GM21367 (cell line): Measurements from ENCODE around the gene SERGEF.
"Not testable (repeated sequence)": the region's sequence is repeated elsewhere in the genome, so short reads cannot be mapped to it uniquely, and the experiment has no call there.

ENCODE experiments used
- ATAC-seq: cut with Tn5 transposase; IDR thresholded peaks from one replicate; pipeline ENCODE4 v1.9.1; 2021; ENCODE audit not compliant: unreplicated experiment

Gene SERGEF

DNA sequence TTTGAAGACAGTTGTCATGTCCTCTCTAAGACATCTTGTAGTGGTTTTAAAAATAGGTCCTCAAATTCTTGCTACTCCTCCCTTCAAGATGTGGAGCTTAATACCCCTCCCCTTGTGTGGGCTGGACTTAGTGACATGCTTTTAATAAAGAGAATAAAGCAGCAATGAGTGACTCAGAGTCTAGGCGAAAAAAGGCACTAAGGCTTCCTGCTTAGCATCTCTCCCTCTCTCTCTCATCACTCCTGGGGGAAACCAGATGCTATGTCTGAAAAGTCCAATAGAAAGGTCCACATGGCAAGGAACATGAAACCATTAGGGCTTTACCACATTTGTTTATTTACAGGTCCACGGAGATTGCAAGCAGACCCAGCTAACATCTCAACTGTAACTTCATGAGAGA is 11.7 kb downstream of the SERGEF start:
- no peak for ATAC-seq

DNA sequence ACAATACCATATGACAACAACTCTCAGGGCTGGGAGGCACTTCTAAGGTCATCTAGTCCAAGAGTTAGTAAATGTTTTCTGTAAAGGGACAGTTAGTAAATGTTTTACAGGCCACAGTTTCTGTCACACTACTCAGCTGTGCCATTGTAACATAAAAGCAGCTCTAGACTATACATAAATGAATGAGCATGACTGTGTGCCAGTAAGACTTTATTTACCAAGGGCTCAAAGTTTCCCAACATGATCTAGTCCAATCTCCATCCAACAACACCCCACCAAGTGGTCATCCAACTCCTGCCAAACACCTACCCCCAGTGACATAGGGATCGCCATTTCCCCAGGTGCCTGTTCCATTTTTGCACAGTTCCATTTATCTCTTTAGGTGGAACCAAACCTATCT is 12.1 kb downstream of the SERGEF start:
- ATAC-seq, result peak; percentile 56

DNA sequence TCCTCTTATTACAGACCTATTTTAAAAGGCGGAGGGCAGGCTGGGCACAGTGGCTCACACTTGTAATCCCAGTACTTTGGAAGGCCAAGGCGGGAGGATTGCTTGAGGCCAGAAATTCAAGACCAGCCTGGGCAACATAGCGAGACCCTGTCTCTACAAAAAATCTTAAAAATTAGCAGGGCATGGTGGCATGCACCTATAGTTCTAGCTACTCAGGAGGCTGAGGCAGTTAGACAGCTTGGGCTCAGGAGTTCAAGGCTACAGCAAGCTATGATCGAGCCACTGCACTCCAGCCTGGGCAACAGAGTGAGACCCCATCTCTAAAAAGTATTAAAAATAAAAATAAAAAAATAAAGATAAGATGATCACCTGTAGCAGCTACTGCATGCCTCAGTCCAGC is 12.7 kb downstream of the SERGEF start:
- not testable (repeated sequence) for ATAC-seq

DNA sequence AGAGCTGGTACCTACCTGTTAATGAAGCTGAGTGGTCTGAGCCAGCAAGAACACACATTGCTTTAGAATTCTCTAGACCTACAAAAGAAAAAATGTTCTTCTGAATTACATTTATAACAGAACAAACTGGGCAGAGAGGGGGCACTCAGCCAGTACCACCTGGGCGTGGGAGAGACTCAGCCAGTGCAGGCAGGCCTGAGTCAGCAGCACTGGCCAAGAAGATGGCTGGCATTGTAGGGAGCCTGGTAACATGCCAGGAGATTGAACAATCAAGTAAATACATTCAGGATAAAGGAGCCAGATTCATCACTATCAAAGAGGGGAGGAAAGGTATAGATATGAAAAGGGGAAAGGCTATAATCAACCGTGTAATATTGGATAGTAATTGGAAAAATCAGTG is 19.9 kb downstream of the SERGEF start:
- ATAC-seq, result no peak

DNA sequence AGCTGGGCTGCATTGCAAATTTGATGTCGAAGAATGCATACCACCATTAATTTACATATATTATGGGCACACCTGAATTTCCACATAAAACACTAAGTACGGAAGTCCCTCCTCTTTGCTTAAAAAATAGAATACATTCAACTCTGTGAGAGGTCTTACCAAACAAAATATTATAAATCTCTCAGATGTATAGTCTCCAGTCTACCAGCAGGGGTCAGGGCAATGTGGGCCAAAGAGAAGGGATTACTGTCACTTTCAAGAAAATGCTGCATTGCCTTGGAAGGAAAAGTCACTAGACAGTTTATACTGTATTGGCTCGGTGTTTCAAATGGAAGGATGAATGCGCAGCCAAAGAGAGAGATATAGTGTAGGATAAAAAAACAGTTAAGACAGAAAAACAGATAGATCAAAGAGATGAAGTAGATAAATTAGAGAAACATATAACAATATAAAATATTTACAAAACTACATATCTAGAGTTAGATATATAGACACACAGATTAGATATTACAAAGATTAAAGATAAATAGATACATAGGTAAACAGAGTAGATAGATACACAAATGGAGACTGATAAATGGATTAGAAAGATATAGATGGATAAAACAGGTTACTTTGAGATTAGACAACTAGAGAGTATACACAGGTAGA is 20.9 kb downstream of the SERGEF start:
- peak; percentile 81 for ATAC-seq

DNA sequence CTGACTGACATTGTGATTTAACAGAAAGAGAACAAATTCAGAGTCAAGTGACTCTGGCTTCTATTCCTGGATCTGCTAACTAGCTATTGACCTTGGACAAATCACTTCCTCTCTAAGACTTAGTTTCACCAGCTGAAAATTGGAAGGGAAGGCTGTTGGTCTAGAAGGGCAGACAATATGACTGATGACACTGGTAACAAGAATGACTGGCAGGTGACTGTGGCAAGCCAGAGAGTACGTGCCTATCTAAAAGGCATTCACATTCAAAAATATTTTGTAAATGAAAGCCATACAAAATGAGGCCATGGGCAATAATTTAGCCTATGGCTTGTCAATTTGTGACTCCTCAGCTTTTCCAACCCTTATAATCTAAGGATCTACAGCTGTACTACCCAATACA is 23.5 kb downstream of the SERGEF start:
- no peak for ATAC-seq

DNA sequence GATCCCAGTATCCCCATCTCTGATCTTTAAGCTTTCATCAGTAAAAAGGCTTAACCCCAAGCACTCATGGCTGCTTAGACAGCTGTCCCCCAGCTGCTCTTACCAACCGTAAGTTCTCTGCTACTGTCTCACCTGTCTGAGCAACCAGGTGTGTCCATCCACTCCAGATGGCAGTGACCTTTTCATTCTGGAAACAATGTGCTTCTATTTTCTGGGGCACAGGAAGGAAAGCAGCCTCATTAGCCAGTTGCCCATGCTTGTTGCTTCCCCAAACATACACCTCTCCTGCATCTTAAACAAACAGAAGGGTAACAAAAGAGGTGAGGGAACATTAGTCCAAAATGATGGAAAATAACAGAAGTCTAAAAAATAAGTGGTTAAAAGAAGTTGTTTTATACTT is 24.4 kb downstream of the SERGEF start:
- ATAC-seq, result no peak

DNA sequence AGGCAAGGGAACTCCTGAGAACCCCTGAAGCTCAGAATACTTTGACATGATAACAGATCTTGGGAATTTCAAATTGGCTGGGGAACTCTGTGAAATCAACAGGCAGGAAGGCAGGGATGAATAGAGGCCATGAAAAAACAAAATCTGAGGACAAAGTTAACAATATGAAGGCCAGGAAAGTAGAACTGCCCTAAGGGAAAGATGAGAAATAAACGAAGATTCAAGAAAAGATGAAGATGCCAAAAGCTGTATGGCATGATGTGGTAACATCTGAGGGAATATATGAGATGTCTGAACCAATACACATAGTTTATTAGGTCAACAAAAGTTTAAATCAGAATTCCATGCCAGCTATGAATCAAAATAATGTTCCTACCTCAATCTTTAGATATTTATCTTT is 25.0 kb downstream of the SERGEF start:
- no peak for ATAC-seq

DNA sequence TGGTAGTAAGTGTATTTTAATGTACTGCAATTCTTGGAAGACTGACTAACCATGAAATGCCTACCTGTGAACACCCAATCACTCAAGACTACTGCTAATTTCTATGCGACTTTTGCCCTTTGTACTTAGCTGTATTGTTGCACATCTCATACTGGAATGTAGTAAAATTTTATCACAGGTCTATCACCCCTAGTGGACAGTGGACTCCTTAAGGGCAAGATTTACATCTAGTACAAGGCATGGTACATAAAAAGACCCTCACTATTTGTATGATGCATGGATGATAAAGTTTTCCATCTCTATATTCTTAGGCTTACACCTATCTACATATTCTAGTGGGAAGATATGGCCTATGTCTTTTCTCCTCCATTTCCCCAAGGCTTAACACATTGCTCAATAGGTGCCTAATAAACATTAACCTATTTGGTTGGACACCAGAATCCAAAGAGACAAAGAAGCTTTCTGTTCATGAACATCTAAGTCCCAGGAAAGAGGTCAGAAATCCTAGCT is 26.1 kb downstream of the SERGEF start:
- no peak for ATAC-seq

DNA sequence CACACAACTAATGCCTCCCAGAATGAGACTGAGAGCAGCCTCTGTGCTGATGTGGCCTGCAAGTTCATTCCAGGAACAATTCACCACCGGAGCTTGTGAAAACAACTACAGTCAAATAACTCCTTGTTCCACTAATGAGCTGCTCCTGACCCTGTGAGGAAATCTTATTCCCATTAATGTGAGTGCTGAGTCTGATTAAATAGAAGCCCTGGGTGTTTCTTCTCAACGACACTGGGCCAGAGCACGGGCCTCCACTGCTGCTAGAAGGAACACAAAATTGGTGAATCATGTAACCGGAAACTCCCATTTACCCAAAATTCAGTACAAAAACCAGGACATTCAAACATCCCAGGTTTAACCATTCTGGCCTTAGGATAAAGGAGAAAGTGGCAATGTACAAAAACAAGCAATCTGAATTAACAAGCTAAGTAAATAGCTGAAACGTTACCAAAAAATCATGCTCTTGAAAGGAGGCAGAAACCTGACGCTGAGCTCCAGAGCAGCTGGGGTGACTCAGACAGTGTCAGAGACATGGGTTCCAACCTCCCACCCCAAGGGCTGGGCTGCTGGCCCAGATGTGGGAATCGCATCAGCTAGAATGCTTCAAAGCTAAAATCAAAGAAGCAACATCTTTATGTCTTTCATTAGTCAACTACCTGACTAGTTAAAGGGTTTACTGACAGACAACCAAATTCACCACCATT is 26.7 kb downstream of the SERGEF start:
- ATAC-seq, result no peak

DNA sequence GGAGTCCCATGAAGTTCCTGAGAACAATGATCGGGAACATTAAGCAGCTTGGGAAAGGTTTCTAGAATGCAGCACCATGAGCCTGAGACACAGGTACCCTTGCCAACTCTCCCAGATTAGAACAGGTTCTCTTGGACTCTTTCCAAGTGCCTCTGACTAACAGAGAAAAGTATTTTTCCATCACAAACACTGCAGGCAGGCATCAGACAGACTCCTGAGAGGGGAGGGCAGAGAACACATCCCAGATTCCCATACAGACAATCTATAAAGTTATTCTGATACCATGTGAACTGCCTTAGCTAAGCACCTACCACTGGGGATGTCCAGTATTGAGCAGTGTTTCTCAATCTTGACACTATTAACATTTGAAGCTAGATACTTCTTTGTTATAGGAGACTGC is 27.3 kb downstream of the SERGEF start:
- ATAC-seq, result no peak

DNA sequence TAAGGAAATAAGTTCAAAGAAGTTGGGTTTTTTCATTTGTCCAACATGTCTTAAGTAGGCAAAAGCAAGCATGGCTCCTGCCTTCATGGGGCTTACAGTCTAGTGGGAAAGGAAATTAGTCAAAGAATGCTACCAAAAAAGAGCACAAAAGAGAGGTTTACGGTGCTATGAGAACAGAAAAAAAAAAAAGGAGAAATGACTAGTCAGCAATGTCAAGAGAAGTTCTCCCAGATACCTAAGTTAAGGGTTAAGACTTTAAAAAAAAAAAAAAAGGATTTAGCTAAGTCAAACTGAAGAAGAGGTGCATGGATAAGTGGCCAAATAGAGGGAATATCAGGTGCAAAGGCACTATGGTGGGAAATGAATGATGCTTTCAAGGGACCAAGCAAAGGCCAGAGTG is 29.3 kb downstream of the SERGEF start:
- no peak for ATAC-seq

DNA sequence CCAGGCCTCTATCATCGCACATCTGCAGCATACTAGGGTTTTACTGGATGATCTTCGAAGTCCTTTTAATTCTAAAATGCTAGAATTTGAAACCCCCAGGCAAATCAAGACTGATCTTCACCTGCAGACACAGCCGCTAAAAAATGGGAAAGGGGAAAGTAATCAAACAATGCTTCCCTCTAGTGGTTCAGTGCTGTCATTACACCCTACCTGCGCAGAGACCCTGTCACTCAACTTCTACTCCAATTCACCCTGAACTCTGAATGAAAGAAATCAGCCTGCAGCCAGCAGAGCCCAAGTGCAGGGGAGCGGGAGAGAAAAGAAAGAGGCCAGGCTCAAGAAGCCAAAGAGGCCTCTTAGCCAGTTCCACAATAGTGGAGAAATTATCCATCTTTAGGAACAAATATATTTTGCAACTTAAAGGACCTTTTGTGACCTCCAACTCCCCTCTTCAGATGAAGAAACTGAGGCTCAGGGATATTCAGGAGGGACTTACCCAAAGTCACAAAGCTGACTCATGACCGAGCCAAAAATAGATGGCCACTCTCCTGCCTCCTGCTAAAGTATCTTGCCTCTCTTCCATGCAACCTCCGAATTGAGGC is 33.0 kb downstream of the SERGEF start:
- ATAC-seq, result no peak

DNA sequence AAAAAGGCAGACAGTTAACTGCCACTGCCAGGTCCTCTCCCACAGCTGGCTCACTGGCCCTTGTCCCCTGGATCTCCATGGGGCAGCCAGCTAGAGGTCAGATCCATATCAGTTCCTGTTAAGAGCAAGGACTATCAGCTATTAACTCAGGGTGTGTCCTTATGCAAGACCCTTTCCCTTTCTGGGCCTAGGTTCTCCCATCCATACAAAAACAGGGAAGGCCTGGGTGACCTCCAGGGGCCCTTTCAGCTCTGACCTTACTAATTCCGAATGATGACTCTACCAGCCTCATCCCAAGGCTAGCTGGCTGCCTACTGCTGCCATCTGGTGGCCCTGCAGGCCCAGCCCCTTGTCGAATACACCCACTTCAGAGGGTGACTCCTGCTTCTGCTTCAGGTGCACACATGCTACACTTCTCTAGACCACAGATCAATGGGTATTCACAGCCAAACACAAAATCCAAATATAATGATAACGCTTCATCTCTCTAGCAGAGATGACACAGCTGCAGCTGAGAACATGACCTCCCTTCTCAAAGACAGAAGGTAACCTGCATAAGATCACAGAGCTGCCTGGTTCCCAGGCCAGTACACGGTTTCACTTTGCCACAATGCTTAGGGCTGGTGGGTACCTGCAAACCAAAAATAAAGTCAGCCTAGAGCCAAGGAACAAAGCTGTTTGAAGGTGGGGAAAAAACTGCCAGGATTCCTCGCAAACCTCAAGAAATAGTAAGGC is 34.1 kb downstream of the SERGEF start:
- no peak for ATAC-seq

DNA sequence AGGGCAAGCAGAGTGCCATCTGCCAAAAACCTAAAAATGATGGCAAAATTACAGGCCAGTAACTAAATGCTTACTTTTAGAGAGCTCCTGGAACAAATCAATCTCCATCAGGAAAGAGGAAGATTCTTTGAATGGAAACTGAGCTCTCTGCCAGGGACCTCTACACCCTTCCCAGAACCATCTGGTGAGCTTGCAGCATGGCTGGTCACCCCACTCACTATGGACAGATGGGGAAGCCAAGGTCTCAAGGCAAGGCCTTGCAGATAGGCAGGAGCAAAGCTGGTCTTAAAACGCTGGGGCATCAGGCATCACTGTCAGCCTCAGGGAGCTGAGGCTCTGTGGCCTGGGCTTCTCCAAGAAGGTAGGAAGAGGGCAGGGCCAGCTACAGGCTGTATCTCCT is 36.2 kb downstream of the SERGEF start:
- no peak for ATAC-seq

DNA sequence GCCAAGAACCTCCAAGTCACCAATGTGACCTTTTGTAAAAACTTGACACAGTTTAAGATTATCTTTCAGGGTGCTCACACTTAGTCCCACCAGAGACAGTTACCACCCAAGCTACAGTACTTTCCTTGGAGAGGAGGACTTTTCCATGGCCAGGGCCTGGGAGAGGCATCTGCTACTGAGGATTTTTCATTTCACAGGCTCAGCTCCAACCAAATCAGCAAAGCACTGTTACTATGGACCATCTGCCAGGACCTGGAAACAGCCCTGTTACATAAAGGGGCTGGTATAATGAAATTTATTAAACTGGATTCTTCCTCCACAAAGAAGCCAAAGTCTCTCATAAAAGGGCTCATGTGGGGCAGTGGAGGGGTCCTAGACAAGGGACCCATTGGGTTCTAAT is 38.6 kb downstream of the SERGEF start:
- ATAC-seq, result no peak

DNA sequence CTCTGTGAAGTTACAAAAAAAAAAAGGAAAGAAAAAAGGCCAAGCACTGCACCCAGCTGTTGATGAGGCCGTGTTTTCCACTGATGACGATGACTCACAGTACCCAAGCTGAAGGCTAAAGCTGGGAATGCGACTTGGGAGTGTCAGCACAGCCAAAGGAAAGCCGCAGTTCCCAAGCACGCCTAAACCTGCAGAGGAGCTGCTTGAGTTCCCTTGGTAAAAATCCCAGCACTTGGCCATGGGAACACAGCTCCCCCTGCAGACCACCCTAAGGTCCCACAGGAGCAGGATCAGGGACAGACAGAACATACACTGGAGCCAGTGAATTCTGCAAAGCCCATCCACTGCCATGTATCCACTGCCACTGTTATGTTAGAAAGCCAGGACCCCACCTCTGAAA is 39.9 kb downstream of the SERGEF start:
- no peak for ATAC-seq

DNA sequence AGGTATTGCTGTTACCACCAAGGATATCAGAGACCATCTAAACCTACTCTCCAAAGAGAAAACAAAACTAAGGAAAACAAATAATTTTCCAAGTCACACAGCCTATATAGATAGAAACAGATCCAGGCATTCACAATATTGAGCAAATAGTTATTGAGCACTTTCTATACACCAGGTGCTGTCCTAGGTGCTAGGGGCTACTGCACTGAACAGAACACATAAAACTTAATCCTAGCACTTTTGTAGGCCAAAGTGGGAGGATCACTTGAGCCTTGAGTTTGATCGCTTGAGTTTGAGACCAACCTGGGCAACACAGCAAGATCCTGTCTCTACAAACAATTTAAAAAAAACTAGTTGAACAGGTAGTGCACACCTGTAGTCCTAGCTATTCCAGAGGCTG is 44.6 kb downstream of the SERGEF start:
- no peak for ATAC-seq

DNA sequence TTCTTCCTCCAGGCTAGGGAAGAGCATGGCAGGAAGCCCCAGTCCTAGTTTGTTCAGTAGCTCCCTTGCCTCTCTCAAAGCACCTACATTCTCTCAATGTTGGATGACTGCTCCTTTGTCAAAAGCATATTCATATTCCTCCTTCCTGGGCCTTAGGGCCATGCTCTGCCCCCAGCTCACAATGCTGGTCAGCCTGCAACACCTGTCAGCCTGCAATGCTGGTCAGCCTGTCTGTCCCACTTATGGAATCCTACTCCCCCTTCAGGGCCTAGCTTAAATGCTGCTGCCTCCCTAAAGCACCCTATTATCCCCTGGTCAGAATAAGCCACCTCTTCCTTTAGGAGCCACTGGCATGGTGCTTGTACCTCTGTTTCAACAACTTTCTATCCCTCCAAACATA is 45.2 kb downstream of the SERGEF start:
- ATAC-seq, result no peak

DNA sequence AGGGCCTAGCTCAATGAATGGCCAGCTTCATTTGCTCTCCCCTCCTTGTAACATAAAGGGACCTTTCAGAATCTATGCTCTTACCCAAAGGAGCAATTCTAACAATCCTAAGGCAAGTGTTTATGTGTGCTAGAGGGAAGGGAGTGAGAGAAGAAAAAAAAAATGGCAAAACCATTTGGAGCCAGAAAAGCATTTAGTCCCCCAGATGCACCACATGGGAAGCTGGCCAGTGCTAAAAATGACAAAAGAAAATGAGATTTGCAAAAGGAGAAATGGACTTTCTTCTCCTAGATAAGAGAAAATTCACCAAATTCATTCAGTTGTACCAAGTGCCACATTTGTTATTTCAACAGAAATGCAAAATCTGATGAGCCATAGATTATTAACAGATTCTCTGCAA is 52.8 kb downstream of the SERGEF start:
- ATAC-seq, result no peak

DNA sequence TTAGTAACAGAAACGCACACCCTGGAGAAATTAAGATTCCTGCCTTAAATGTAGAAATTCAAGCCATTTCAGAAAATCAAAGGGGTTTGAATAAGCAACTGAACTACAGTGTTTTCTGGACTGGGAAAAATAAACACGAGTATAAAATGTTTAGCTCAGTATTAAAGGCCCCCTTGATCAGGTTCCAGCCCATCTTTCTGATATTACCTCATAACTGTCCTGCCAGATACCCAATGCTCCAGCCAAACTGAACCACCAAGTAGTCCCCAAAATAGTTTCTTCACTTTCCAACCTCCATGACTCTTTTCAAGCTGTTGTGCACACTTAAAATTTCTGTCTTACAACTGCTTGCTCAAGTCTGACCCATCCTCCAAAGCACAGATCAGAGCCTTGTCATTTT is 54.4 kb downstream of the SERGEF start:
- no peak for ATAC-seq
